ENCODE measurements around the gene APP.
A peak's percentile ranks its signal among the peaks of the same experiment; 100 is the strongest.

Gene APP

GRCh38 chr21:26072666-26073615 lies 97.6 kb downstream of the APP start:
- H3K9ac ChIP-seq (ENCODE audit: low read length), result no peak overlapping the region
- no peaks in the 10 kb centered on the region for H3K9me3 ChIP-seq (ENCODE audit: insufficient read depth, low read length)
- no peaks in the 10 kb centered on the region for H4K20me1 ChIP-seq (ENCODE audit: insufficient read depth, low read length)
- no peak overlapping the region for H2AFZ ChIP-seq (ENCODE audit: low read depth, low read length)
- H3K27ac ChIP-seq (ENCODE audit: low read length), result no peak overlapping the region
- no peaks in the 10 kb centered on the region for H3K4me1 ChIP-seq (ENCODE audit: low read length)
- H3K27me3 ChIP-seq (ENCODE audit: low read depth, low read length), result no peaks in the 10 kb centered on the region
- H3K36me3 ChIP-seq (replicated peaks; ENCODE audit: low read depth, low read length), result no peaks in the 10 kb centered on the region
- H3K4me2 ChIP-seq (ENCODE audit: low read length), result no peak overlapping the region
- no peak overlapping the region for H3K4me3 ChIP-seq (ENCODE audit: low read length)
- TF ChIP-seq EZH2phosphoT487 (IDR thresholded peaks at IDR 0.05; ENCODE audit: low read depth) (no peak), CTCF (IDR thresholded peaks at IDR 0.05; ENCODE audit: low read depth, low read length) (no peak)
- H3K79me2 ChIP-seq (ENCODE audit: low read length), result no peaks in the 10 kb centered on the region

- H3K4me3 ChIP-seq (ENCODE audit: low read length), result no peak overlapping the region
- H3K79me2 ChIP-seq (ENCODE audit: low read length), result no peaks in the 10 kb centered on the region
- H3K4me1 ChIP-seq (ENCODE audit: low read length), result no peaks in the 10 kb centered on the region
- H3K4me2 ChIP-seq (ENCODE audit: low read length), result peak overlapping the region; percentile 8; the same call in 1 of the 2 replicates
- no peak overlapping the region for H3K27ac ChIP-seq (ENCODE audit: low read length)
- H3K27me3 ChIP-seq (ENCODE audit: low read depth, low read length), result no peaks in the 10 kb centered on the region
- no peak overlapping the region for H3K9ac ChIP-seq (ENCODE audit: low read length)
- H3K9me3 ChIP-seq (ENCODE audit: insufficient read depth, low read length), result no peaks in the 10 kb centered on the region
- TF ChIP-seq CTCF (IDR thresholded peaks at IDR 0.05; ENCODE audit: low read depth, low read length), result no peak
- TF ChIP-seq EZH2phosphoT487 (IDR thresholded peaks at IDR 0.05; ENCODE audit: low read depth), result no peak
- no peaks in the 10 kb centered on the region for H4K20me1 ChIP-seq (ENCODE audit: insufficient read depth, low read length)
- peak overlapping the region; percentile 15; the same call in 1 of the 2 replicates for H2AFZ ChIP-seq (ENCODE audit: low read depth, low read length)
- H3K36me3 ChIP-seq (replicated peaks; ENCODE audit: low read depth, low read length), result no peaks in the 10 kb centered on the region
Observed at GRCh38 chr21:26070822-26071425, 99.6 kb downstream of the APP start.

GRCh38 chr21:26070121-26070520 lies 100.4 kb downstream of the APP start:
- Histone ChIP-seq H3K4me2 (ENCODE audit: low read length) (no peak overlapping the region), H3K4me3 (ENCODE audit: low read length) (no peak overlapping the region), H3K27ac (ENCODE audit: low read length) (no peak overlapping the region), H3K36me3 (replicated peaks; ENCODE audit: low read depth, low read length) (no peaks in the 10 kb centered on the region), H2AFZ (ENCODE audit: low read depth, low read length) (no peak overlapping the region), H3K79me2 (ENCODE audit: low read length) (no peaks in the 10 kb centered on the region), H3K9ac (ENCODE audit: low read length) (no peak overlapping the region), H4K20me1 (ENCODE audit: insufficient read depth, low read length) (no peaks in the 10 kb centered on the region), H3K4me1 (ENCODE audit: low read length) (no peaks in the 10 kb centered on the region), H3K27me3 (ENCODE audit: low read depth, low read length) (no peaks in the 10 kb centered on the region), H3K9me3 (ENCODE audit: insufficient read depth, low read length) (no peaks in the 10 kb centered on the region)
- TF ChIP-seq CTCF (IDR thresholded peaks at IDR 0.05; ENCODE audit: low read depth, low read length) (no peak), EZH2phosphoT487 (IDR thresholded peaks at IDR 0.05; ENCODE audit: low read depth) (no peak)

- Histone ChIP-seq H3K27ac (ENCODE audit: low read length) (no peak overlapping the region), H3K9ac (ENCODE audit: low read length) (no peak overlapping the region), H3K27me3 (ENCODE audit: low read depth, low read length) (no peaks in the 10 kb centered on the region), H3K4me3 (ENCODE audit: low read length) (no peak overlapping the region), H2AFZ (ENCODE audit: low read depth, low read length) (no peak overlapping the region), H3K79me2 (ENCODE audit: low read length) (no peaks in the 10 kb centered on the region), H3K36me3 (replicated peaks; ENCODE audit: low read depth, low read length) (no peaks in the 10 kb centered on the region), H3K4me1 (ENCODE audit: low read length) (no peaks in the 10 kb centered on the region), H3K4me2 (ENCODE audit: low read length) (no peak overlapping the region), H3K9me3 (ENCODE audit: insufficient read depth, low read length) (no peaks in the 10 kb centered on the region), H4K20me1 (ENCODE audit: insufficient read depth, low read length) (no peaks in the 10 kb centered on the region)
- TF ChIP-seq CTCF (IDR thresholded peaks at IDR 0.05; ENCODE audit: low read depth, low read length), result no peak
- no peak for TF ChIP-seq EZH2phosphoT487 (IDR thresholded peaks at IDR 0.05; ENCODE audit: low read depth)
Observed at GRCh38 chr21:26068776-26069175, 101.8 kb downstream of the APP start.

Data from OCI-LY3 (cell line).